CD4-positive, alpha-beta memory T cell (primary cell): ENCODE results near the gene SOX21. TPM values are rescaled to one million over a fixed set of nuclear protein-coding genes. Genes with fewer than 3 reads are reported as not detected.

Source experiments
- CTCF ChIA-PET: fragments of 350-600 bp; sonication (Branson Sonifier 250); formaldehyde crosslinking; loops from one replicate; lab custom pipeline; 2021; ENCODE audit warnings: inconsistent platforms; ENCODE audit not compliant: partially characterized antibody; lab: Charles Lee
- POLR2A ChIA-PET: fragments of 350-600 bp; sonication (Branson Sonifier 250); formaldehyde crosslinking; loops from one replicate; lab custom pipeline; 2021; ENCODE audit not compliant: partially characterized antibody; lab: Charles Lee
- DNase-seq, 5 donors: peaks; one replicate each; pipeline versions ENCODE4 v3.0.0 to v3.0.0-alpha.2; 2020 to 2022; ENCODE audit warnings: mixed read lengths in 1 of 5
- H3K27ac ChIP-seq: one replicate; pipeline ENCODE4 v1.7.0; 2013; ENCODE audit warnings: low read depth, low read length
- H3K27me3 ChIP-seq: 2 replicates; pipeline ENCODE4 v1.7.0; 2013; ENCODE audit warnings: mild to moderate bottlenecking, low read length, moderate library complexity; ENCODE audit not compliant: insufficient read depth
- H3K36me3 ChIP-seq: 2 replicates; pipeline ENCODE4 v1.7.0; 2013; ENCODE audit warnings: mild to moderate bottlenecking, low read length, moderate library complexity; ENCODE audit not compliant: insufficient read depth
- H3K4me1 ChIP-seq: 2 replicates; pipeline ENCODE4 v1.7.0; 2013; ENCODE audit warnings: mild to moderate bottlenecking, low read length, moderate library complexity; ENCODE audit not compliant: insufficient read depth
- H3K4me3 ChIP-seq, 2 donors: one replicate each; pipeline ENCODE4 v1.7.0; 2013; ENCODE audit warnings: low read length in 2 of 2, mild to moderate bottlenecking in 1 of 2
- H3K9me3 ChIP-seq, 2 donors: one replicate each; pipeline ENCODE4 v1.7.0; 2013; ENCODE audit warnings: low read length in 2 of 2, control low read depth in 1 of 2; ENCODE audit not compliant: control insufficient read depth in 1 of 2
- H3K27ac Mint-ChIP-seq, 7 donors: one replicate each; pipeline ENCODE4 v1.8.0; 2020 to 2021; ENCODE audit warnings: mixed read lengths in 7 of 7, mild to moderate bottlenecking in 6 of 7, inconsistent platforms in 3 of 7, moderate library complexity in 3 of 7
- H3K27me3 Mint-ChIP-seq, 2 donors: one replicate each; pipeline ENCODE4 v1.8.0; 2020 to 2021; ENCODE audit warnings: mixed read lengths in 2 of 2
- H3K36me3 Mint-ChIP-seq, 2 donors: one replicate each; pipeline ENCODE4 v1.8.0; 2020 to 2021; ENCODE audit warnings: mixed read lengths in 2 of 2, inconsistent platforms in 1 of 2, mild to moderate bottlenecking in 1 of 2
- H3K4me1 Mint-ChIP-seq, 4 donors: one replicate each; pipeline ENCODE4 v1.8.0; 2020 to 2021; ENCODE audit warnings: mixed read lengths in 4 of 4, mild to moderate bottlenecking in 1 of 4
- H3K4me3 Mint-ChIP-seq, 8 donors: one replicate each; pipeline ENCODE4 v1.8.0; 2020 to 2021; ENCODE audit warnings: mixed read lengths in 8 of 8, mild to moderate bottlenecking in 7 of 8, moderate library complexity in 6 of 8, inconsistent platforms in 3 of 8
- H3K9me3 Mint-ChIP-seq, 8 donors: one replicate each; pipeline ENCODE4 v1.8.0; 2020 to 2021; ENCODE audit warnings: mixed read lengths in 8 of 8, mild to moderate bottlenecking in 5 of 8, inconsistent platforms in 3 of 8, moderate library complexity in 1 of 8
- intact Hi-C: fragments of 100-400 bp; cut with micrococcal nuclease; formaldehyde crosslinking; loops from one replicate; pipeline ENCODE4 v1.15.1; 2023
- polyA plus RNA-seq, 2 donors: library from polyadenylated mRNA; unstranded; fragments of 300-500 nt; fragmentation: Illumina TruSeq; gene quantifications; one replicate each; pipeline ENCODE4 v1.2.3, GENCODE V29; 2021
- total RNA-seq, 2 experiments: library from RNA; stranded (reverse); gene quantifications; one replicate each; pipeline ENCODE4 v1.2.3, GENCODE V29; 2021

SOX21 gene
- total and polyA plus RNA-seq, 4 experiments from 2014 or later, result not detected

DNA sequence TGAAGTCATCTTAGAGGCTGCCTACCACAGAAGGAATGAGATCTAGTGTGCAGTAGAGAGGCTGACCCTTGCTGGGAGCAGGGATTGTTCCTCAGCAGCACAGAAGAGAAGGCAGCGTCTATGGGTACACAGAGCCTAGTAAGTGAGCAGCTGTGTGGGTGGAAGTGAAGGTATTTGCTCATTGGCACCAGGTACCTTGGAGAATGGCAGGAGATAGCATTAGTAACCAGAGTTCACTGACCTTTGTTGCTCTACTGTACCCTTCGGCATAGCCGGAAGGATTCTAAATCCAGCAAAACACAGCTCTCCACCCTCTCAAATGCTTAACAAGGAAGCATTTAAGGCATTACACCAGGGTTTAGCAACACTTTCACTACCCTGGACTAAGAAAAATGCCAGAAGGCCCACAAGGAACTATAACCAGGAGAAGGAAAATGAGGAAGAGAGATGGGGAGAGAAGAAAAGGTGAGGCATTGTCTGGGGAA, 12.3 kb downstream of the SOX21 start:
- peaks cover 0 to 21% (median 14%) of the 10 kb centered on the region in 8 donors for H3K9me3 Mint-ChIP-seq
- H3K4me1 Mint-ChIP-seq, result peaks cover 0 to 6% (median 3%) of the 10 kb centered on the region in 4 donors
- CTCF ChIA-PET, result no interaction called here
- H3K36me3 ChIP-seq, result no peaks in the 10 kb centered on the region
- H3K27ac Mint-ChIP-seq, result no peak overlapping the region
- POLR2A ChIA-PET, result no interaction called here
- H3K4me3 ChIP-seq, result no peak overlapping the region
- no peaks in the 10 kb centered on the region for H3K4me1 ChIP-seq
- peaks cover 0 to 4% of the 10 kb centered on the region in 2 donors for H3K36me3 Mint-ChIP-seq
- peaks cover 49 to 56% of the 10 kb centered on the region in 2 donors for H3K27me3 Mint-ChIP-seq
- intact Hi-C loops, result no loop called here
- H3K9me3 ChIP-seq, result no peaks in the 10 kb centered on the region
- no peak for DNase-seq
- peaks cover 26% of the 10 kb centered on the region for H3K27me3 ChIP-seq
- H3K4me3 Mint-ChIP-seq, result no peak overlapping the region
- H3K27ac ChIP-seq, result no peak overlapping the region

DNA sequence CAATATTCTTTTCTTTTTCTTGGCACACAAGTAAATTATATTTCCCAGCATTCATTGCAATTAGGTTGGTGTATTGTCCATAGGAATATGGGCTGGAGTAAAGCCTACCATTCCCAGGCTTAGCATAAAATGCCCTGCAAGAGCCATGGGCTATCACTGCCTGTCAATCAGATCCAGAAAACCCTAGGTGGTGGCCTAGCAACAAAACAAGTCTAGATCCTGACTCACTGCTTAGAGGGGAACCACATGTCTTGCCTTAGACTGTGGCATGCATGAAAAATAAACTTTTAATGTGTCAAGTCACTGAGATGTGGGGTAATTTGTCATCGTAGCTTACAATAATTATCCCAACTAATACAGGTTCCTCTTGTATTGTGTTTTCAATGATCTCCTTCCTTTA, 16.2 kb downstream of the SOX21 start:
- no peak overlapping the region for H3K4me3 Mint-ChIP-seq
- intact Hi-C loops, result no loop called here
- ChIA-PET CTCF (no interaction called here), POLR2A (no interaction called here)
- Histone ChIP-seq H3K27me3 (peaks cover under 1% of the 10 kb centered on the region), H3K4me1 (no peaks in the 10 kb centered on the region), H3K9me3 (no peaks in the 10 kb centered on the region), H3K27ac (no peak overlapping the region), H3K36me3 (no peaks in the 10 kb centered on the region), H3K4me3 (no peak overlapping the region)
- H3K27me3 Mint-ChIP-seq, result peaks cover 37 to 39% of the 10 kb centered on the region in 2 donors
- no peaks in the 10 kb centered on the region for H3K36me3 Mint-ChIP-seq
- H3K9me3 Mint-ChIP-seq, result peaks cover 0 to 10% (median 3%) of the 10 kb centered on the region in 8 donors
- no peaks in the 10 kb centered on the region for H3K4me1 Mint-ChIP-seq
- H3K27ac Mint-ChIP-seq, result no peak overlapping the region
- DNase-seq, result no peak

DNA sequence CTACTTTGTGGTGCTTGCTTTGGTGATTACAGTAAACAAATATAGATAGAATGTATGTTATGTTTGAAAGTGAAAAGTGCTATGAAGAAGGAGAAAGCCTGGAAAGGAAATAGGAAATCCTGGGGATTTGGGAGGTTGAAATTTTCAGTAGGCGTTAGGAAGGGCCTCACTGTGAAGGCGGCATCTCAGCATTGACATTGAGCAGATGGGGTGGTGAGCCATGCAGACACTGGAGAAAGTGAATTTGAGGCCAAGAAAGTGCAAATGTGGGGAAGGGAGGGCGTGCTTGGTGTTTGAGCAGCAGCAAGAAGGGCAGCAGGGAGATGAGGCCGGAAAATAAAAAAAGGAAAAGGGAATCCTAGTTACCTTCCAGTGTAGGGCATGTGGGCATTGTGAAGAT, 20.3 kb downstream of the SOX21 start:
- H3K9me3 Mint-ChIP-seq, result peaks cover 0 to 2% (median 0%) of the 10 kb centered on the region in 8 donors
- DNase-seq, result no peak
- no peak overlapping the region for H3K4me3 Mint-ChIP-seq
- ChIA-PET POLR2A (no interaction called here), CTCF (no interaction called here)
- intact Hi-C loops, result no loop called here
- Histone ChIP-seq H3K36me3 (no peaks in the 10 kb centered on the region), H3K4me3 (no peak overlapping the region), H3K9me3 (no peaks in the 10 kb centered on the region), H3K27me3 (peaks cover 5% of the 10 kb centered on the region), H3K4me1 (no peaks in the 10 kb centered on the region), H3K27ac (no peak overlapping the region)
- H3K27ac Mint-ChIP-seq, result peak overlapping the region in 1 of 7 donors; percentile 1
- peaks cover 23 to 25% of the 10 kb centered on the region in 2 donors for H3K27me3 Mint-ChIP-seq
- H3K36me3 Mint-ChIP-seq, result no peaks in the 10 kb centered on the region
- no peaks in the 10 kb centered on the region for H3K4me1 Mint-ChIP-seq

DNA sequence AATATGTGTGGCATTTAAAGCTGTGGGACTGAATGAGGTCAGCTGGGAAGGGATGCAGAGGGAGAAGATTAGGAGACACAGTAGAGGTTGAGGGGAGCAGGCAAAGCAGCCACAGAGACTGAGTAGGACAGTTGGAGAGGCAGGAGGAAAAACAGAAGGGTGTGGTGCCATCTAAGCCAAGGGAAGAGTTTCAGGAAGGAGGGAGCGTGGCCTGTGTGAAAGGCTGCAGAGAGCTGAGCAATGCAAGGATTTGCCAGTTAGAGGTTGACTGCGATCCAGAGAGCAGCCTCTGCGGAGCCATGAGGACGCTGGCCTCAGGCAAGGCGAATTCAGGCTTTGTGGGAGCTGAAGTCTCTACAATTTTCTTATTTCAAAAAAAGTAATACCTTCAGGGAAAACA, 28.9 kb downstream of the SOX21 start:
- Histone ChIP-seq H3K36me3 (no peaks in the 10 kb centered on the region), H3K4me3 (no peak overlapping the region), H3K9me3 (no peaks in the 10 kb centered on the region), H3K27me3 (peaks cover 4% of the 10 kb centered on the region), H3K27ac (no peak overlapping the region), H3K4me1 (no peaks in the 10 kb centered on the region)
- CTCF ChIA-PET, result interaction anchor here (2.7 kb wide), 1 partner anchor 9 kb away, joined by 16 read pairs; no protein-coding TSS in a partner anchor
- Mint-ChIP-seq H3K9me3 (peaks cover 0 to 2% (median 0%) of the 10 kb centered on the region in 8 donors), H3K4me3 (no peak overlapping the region), H3K4me1 (no peaks in the 10 kb centered on the region), H3K27me3 (peaks cover 22 to 24% of the 10 kb centered on the region in 2 donors), H3K27ac (no peak overlapping the region), H3K36me3 (no peaks in the 10 kb centered on the region)
- POLR2A ChIA-PET, result no interaction called here
- intact Hi-C loops, result no loop called here
- no peak for DNase-seq

DNA sequence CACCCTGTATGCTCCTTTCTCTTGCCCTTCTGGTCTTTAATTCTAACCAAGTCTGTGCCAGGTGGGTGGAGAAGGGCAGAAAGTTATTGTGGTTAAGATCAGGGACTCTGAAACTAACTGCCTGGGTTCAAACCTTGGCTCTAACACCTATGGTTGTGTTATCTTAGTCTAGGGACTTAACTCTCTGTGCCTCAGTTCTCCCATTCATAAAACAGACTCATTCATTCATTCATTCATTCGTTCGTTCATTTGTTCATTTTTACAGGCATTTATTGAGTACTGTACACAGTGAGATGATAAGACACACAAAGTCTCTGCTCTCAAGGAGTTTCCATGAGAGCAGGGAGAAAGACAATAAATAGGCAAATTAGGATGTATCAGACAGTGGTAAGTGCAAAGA, 30.1 kb downstream of the SOX21 start:
- CTCF ChIA-PET, result no interaction called here
- H3K4me3 Mint-ChIP-seq, result no peak overlapping the region
- no peaks in the 10 kb centered on the region for H3K4me1 Mint-ChIP-seq
- Histone ChIP-seq H3K36me3 (no peaks in the 10 kb centered on the region), H3K27me3 (peaks cover 4% of the 10 kb centered on the region), H3K4me1 (no peaks in the 10 kb centered on the region), H3K4me3 (no peak overlapping the region), H3K27ac (no peak overlapping the region), H3K9me3 (no peaks in the 10 kb centered on the region)
- no peak overlapping the region for H3K27ac Mint-ChIP-seq
- DNase-seq, result no peak
- POLR2A ChIA-PET, result no interaction called here
- intact Hi-C loops, result no loop called here
- H3K36me3 Mint-ChIP-seq, result no peaks in the 10 kb centered on the region
- H3K9me3 Mint-ChIP-seq, result peaks cover 0 to 2% (median 0%) of the 10 kb centered on the region in 8 donors
- H3K27me3 Mint-ChIP-seq, result peaks cover 24 to 26% of the 10 kb centered on the region in 2 donors

DNA sequence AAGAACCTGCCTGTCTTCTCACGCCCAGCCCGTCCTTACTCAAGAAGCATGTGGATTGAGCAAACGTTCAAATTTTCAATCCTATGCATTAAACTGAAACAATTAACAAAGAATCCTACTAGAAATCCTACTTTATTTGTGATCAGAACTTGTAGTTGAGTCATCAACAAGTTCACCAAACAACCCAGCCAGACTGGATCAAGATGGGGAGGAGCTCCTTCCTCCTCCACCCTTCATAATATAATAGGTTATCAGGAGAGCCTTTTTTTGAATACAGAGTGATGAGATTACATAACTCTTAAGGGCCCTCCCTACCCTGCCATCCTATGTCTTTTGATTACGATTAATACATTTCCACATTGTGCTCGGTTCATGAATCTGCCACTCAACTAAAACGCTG, 32.7 kb downstream of the SOX21 start:
- H3K27ac ChIP-seq, result no peak overlapping the region
- peaks cover 25 to 26% of the 10 kb centered on the region in 2 donors for H3K27me3 Mint-ChIP-seq
- H3K9me3 ChIP-seq, result no peaks in the 10 kb centered on the region
- H3K9me3 Mint-ChIP-seq, result peaks cover 0 to 2% (median 0%) of the 10 kb centered on the region in 8 donors
- H3K27me3 ChIP-seq, result peaks cover 4% of the 10 kb centered on the region
- no peak overlapping the region for H3K4me3 ChIP-seq
- no peaks in the 10 kb centered on the region for H3K4me1 ChIP-seq
- POLR2A ChIA-PET, result no interaction called here
- no peak for DNase-seq
- no peaks in the 10 kb centered on the region for H3K4me1 Mint-ChIP-seq
- no peak overlapping the region for H3K4me3 Mint-ChIP-seq
- CTCF ChIA-PET, result interaction anchor here (0.7 to 1.9 kb wide), 2 partner anchors 9 to 725 kb away, joined by 3 to 5 read pairs; no protein-coding TSS in a partner anchor
- H3K36me3 ChIP-seq, result no peaks in the 10 kb centered on the region
- H3K36me3 Mint-ChIP-seq, result no peaks in the 10 kb centered on the region
- peak overlapping the region in 1 of 7 donors; percentile 4 for H3K27ac Mint-ChIP-seq
- intact Hi-C loops, result no loop called here

DNA sequence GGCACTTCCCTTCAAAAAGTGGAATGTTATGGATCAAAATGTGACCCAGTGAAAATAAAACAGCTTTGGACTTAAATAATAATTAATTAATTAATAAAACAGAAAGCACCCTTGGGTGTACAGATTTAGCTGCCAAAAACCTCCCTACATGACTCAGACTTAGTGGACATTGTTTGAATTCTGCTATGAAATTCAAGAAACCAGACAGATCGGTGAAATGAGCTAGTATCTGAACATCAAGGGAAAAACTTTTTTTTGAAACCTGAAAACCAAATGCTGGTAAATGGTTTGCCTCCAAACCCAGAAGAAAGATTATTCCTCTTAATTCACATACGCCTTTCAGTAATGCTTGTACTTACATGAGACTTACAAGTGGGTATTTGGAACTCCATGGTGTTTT, 33.5 kb downstream of the SOX21 start:
- POLR2A ChIA-PET, result no interaction called here
- Mint-ChIP-seq H3K4me3 (no peak overlapping the region), H3K4me1 (no peaks in the 10 kb centered on the region), H3K36me3 (no peaks in the 10 kb centered on the region), H3K27ac (no peak overlapping the region), H3K27me3 (peaks cover 25 to 26% of the 10 kb centered on the region in 2 donors), H3K9me3 (peaks cover 0 to 2% (median 0%) of the 10 kb centered on the region in 8 donors)
- CTCF ChIA-PET, result interaction anchor here (1.0 kb wide), 1 partner anchor 10 kb away, joined by 3 read pairs; no protein-coding TSS in a partner anchor
- intact Hi-C loops, result no loop called here
- Histone ChIP-seq H3K4me1 (no peaks in the 10 kb centered on the region), H3K36me3 (no peaks in the 10 kb centered on the region), H3K9me3 (no peaks in the 10 kb centered on the region), H3K4me3 (no peak overlapping the region), H3K27me3 (peaks cover 4% of the 10 kb centered on the region), H3K27ac (no peak overlapping the region)
- DNase-seq, result no peak
